Activated CD4-positive, alpha-beta T cell treated with anti-CD3 and anti-CD28 coated beads for 36 hours (primary cell): Measurements from ENCODE around the gene DEFB129. TPM values are rescaled to one million over a fixed set of nuclear protein-coding genes. Genes with fewer than 3 reads are reported as not detected.
"Not testable (repeated sequence)": the region's sequence is repeated elsewhere in the genome, so short reads cannot be mapped to it uniquely, and the experiment has no call there.

Experiments
- ATAC-seq: fragments of 200-7000 bp; cut with Tn5 transposase; one replicate; pipeline ENCODE4 v1.10.0; 2021; ENCODE audit warnings: mild to moderate bottlenecking, moderate library complexity
- CTCF ChIA-PET: fragments of 350-600 bp; sonication (Branson Sonifier 250); formaldehyde crosslinking; loops from one replicate; lab custom pipeline; 2021; ENCODE audit warnings: antibody characterized with exemption; lab: Charles Lee
- POLR2A ChIA-PET: fragments of 350-600 bp; sonication (Branson Sonifier 250); formaldehyde crosslinking; loops from one replicate; lab custom pipeline; 2021; ENCODE audit warnings: antibody characterized with exemption, inconsistent platforms; lab: Charles Lee
- DNase-seq: peaks from one replicate; pipeline ENCODE4 v3.0.0-alpha.2; 2020
- H3K27ac Mint-ChIP-seq: one replicate; pipeline ENCODE4 v1.8.0; 2021; ENCODE audit warnings: mixed read lengths
- H3K27me3 Mint-ChIP-seq: one replicate; pipeline ENCODE4 v1.8.0; 2021; ENCODE audit warnings: mixed read lengths
- H3K36me3 Mint-ChIP-seq: one replicate; pipeline ENCODE4 v1.8.0; 2021; ENCODE audit warnings: low read depth, mixed read lengths
- H3K4me1 Mint-ChIP-seq: one replicate; pipeline ENCODE4 v1.8.0; 2021; ENCODE audit warnings: mixed read lengths
- H3K4me3 Mint-ChIP-seq: one replicate; pipeline ENCODE4 v1.8.0; 2021; ENCODE audit warnings: mild to moderate bottlenecking, moderate library complexity, mixed read lengths
- H3K9me3 Mint-ChIP-seq: one replicate; pipeline ENCODE4 v1.8.0; 2021; ENCODE audit warnings: low read depth, mixed read lengths
- intact Hi-C, 2 experiments: fragments of 100-400 bp; cut with DNase I in 1 of 2; cut with micrococcal nuclease in 1 of 2; formaldehyde crosslinking; loops; one replicate each; pipeline versions ENCODE4 v1.14.2 to v1.15.1; 2022 to 2024; cut with DNase I, micrococcal nuclease
- total RNA-seq, 2 experiments: library from RNA; stranded (reverse); gene quantifications; one replicate each; pipeline ENCODE4 v1.2.3, GENCODE V29; 2021

DEFB129 gene
- total RNA-seq, result not detected

GRCh38 chr20:226958-227357, at the start of gene DEFB129:
TSS of gene DEFB129 (plus strand) at chr20:227258. CDS start at chr20:227289, 31 bp downstream.
- Mint-ChIP-seq H3K4me1 (peaks cover 19% of the 10 kb centered on the region), H3K4me3 (no peak within 1 kb of the TSS), H3K27ac (no peak within 1 kb of the TSS), H3K27me3 (no peaks in the 10 kb centered on the region), H3K9me3 (peaks cover 2% of the 10 kb centered on the region), H3K36me3 (no peaks in the 10 kb centered on the region)
- DNase-seq (no peak), ATAC-seq (no peak)
- ChIA-PET POLR2A (no interaction called here), CTCF (interaction anchor here (1.2 kb wide), 2 partner anchors 10 to 40 kb away, joined by 3 to 4 read pairs; no protein-coding TSS in a partner anchor)
- intact Hi-C loops, result no loop called here

GRCh38 chr20:184288-184687, 42.8 kb upstream of the DEFB129 start:
- Mint-ChIP-seq H3K4me3 (no peak overlapping the region), H3K27ac (no peak overlapping the region), H3K27me3 (peaks cover 35% of the 10 kb centered on the region), H3K9me3 (peaks cover 12% of the 10 kb centered on the region), H3K4me1 (no peaks in the 10 kb centered on the region), H3K36me3 (no peaks in the 10 kb centered on the region)
- ATAC-seq, result no peak
- ChIA-PET CTCF (no interaction called here), POLR2A (no interaction called here)
- DNase-seq, result no peak
- intact Hi-C loops, result no loop called here

GRCh38 chr20:187733-188132, 39.3 kb upstream of the DEFB129 start:
- ChIA-PET POLR2A (no interaction called here), CTCF (no interaction called here)
- H3K4me3 Mint-ChIP-seq, result no peak overlapping the region
- H3K27me3 Mint-ChIP-seq, result peaks cover 30% of the 10 kb centered on the region
- peaks cover 12% of the 10 kb centered on the region for H3K9me3 Mint-ChIP-seq
- intact Hi-C loops, result no loop called here
- H3K27ac Mint-ChIP-seq, result no peak overlapping the region
- no peaks in the 10 kb centered on the region for H3K4me1 Mint-ChIP-seq
- no peaks in the 10 kb centered on the region for H3K36me3 Mint-ChIP-seq
- ATAC-seq (no peak), DNase-seq (no peak)

GRCh38 chr20:189611-190010, 37.4 kb upstream of the DEFB129 start, which contains the start of gene DEFB128:
TSS of gene DEFB128 (minus strand) at chr20:189711. CDS start at chr20:189623, 88 bp downstream.
- ChIA-PET CTCF (no interaction called here), POLR2A (no interaction called here)
- intact Hi-C loops, result no loop called here
- ATAC-seq (no peak), DNase-seq (no peak)
- H3K27ac Mint-ChIP-seq, result no peak within 1 kb of the TSS
- H3K4me1 Mint-ChIP-seq, result no peaks in the 10 kb centered on the region
- no peaks in the 10 kb centered on the region for H3K36me3 Mint-ChIP-seq
- H3K27me3 Mint-ChIP-seq, result peaks cover 23% of the 10 kb centered on the region
- H3K9me3 Mint-ChIP-seq, result peaks cover 5% of the 10 kb centered on the region
- H3K4me3 Mint-ChIP-seq, result no peak within 1 kb of the TSS

- no peak for ATAC-seq
- no peak overlapping the region for H3K4me3 Mint-ChIP-seq
- H3K27me3 Mint-ChIP-seq, result peaks cover 10% of the 10 kb centered on the region
- H3K27ac Mint-ChIP-seq, result no peak overlapping the region
- intact Hi-C loops, result no loop called here
- no peaks in the 10 kb centered on the region for H3K36me3 Mint-ChIP-seq
- POLR2A ChIA-PET, result no interaction called here
- no peaks in the 10 kb centered on the region for H3K4me1 Mint-ChIP-seq
- peaks cover 4% of the 10 kb centered on the region for H3K9me3 Mint-ChIP-seq
- CTCF ChIA-PET, result no interaction called here
- DNase-seq, result no peak
Measured at GRCh38 chr20:198225-198624, 28.8 kb upstream of the DEFB129 start.

GRCh38 chr20:199996-200395, 27.1 kb upstream of the DEFB129 start:
- no peak for ATAC-seq
- no peaks in the 10 kb centered on the region for H3K36me3 Mint-ChIP-seq
- no peak overlapping the region for H3K27ac Mint-ChIP-seq
- DNase-seq, result no peak
- ChIA-PET CTCF (interaction anchor here (0.6 to 0.8 kb wide), 2 partner anchors 14 to 134 kb away, joined by 3 to 4 read pairs; no protein-coding TSS in a partner anchor), POLR2A (no interaction called here)
- H3K27me3 Mint-ChIP-seq, result peaks cover 13% of the 10 kb centered on the region
- intact Hi-C loops, result no loop called here
- no peaks in the 10 kb centered on the region for H3K4me1 Mint-ChIP-seq
- peaks cover 4% of the 10 kb centered on the region for H3K9me3 Mint-ChIP-seq
- no peak overlapping the region for H3K4me3 Mint-ChIP-seq

- H3K4me1 Mint-ChIP-seq, intact Hi-C loops, CTCF ChIA-PET, H3K27me3 Mint-ChIP-seq, H3K27ac Mint-ChIP-seq, DNase-seq, H3K4me3 Mint-ChIP-seq, H3K9me3 Mint-ChIP-seq, POLR2A ChIA-PET, ATAC-seq, H3K36me3 Mint-ChIP-seq: not testable (repeated sequence)
Measured at GRCh38 chr20:203630-204029, 23.4 kb upstream of the DEFB129 start.

- H3K27ac Mint-ChIP-seq, result no peak overlapping the region
- POLR2A ChIA-PET, result no interaction called here
- H3K4me1 Mint-ChIP-seq, result no peaks in the 10 kb centered on the region
- peak; percentile 99 for ATAC-seq
- no peak overlapping the region for H3K4me3 Mint-ChIP-seq
- CTCF ChIA-PET, result interaction anchor here (0.7 to 2.7 kb wide), 3 partner anchors 56 to 120 kb away, joined by 3 to 29 read pairs (median 3); no protein-coding TSS in a partner anchor
- no peaks in the 10 kb centered on the region for H3K9me3 Mint-ChIP-seq
- peaks cover 6% of the 10 kb centered on the region for H3K27me3 Mint-ChIP-seq
- no peaks in the 10 kb centered on the region for H3K36me3 Mint-ChIP-seq
- intact Hi-C loops, result loop anchor here (1.0 to 5.0 kb wide), 3 partner anchors 58 to 121 kb away; partner anchors contain the start of gene SOX12 (in 1 of the 2)
- peak; percentile 26 for DNase-seq
Measured at GRCh38 chr20:208942-209566, 18.0 kb upstream of the DEFB129 start.

- Mint-ChIP-seq H3K27ac (no peak overlapping the region), H3K27me3 (peaks cover 4% of the 10 kb centered on the region), H3K4me1 (no peaks in the 10 kb centered on the region), H3K9me3 (no peaks in the 10 kb centered on the region), H3K36me3 (no peaks in the 10 kb centered on the region), H3K4me3 (no peak overlapping the region)
- DNase-seq (no peak), ATAC-seq (no peak)
- intact Hi-C loops, result no loop called here
- ChIA-PET POLR2A (interaction anchor here (1.2 kb wide), 1 partner anchor 131 kb away, joined by 3 read pairs; no protein-coding TSS in a partner anchor), CTCF (interaction anchor here (0.6 to 3.1 kb wide), 5 partner anchors 14 to 120 kb away, joined by 3 to 22 read pairs (median 3); no protein-coding TSS in a partner anchor)
Measured at GRCh38 chr20:210809-211502, 16.1 kb upstream of the DEFB129 start.

- intact Hi-C loops, result no loop called here
- Mint-ChIP-seq H3K27ac (no peak overlapping the region), H3K4me3 (no peak overlapping the region), H3K27me3 (peaks cover 8% of the 10 kb centered on the region), H3K4me1 (no peaks in the 10 kb centered on the region), H3K9me3 (no peaks in the 10 kb centered on the region), H3K36me3 (no peaks in the 10 kb centered on the region)
- POLR2A ChIA-PET, result no interaction called here
- ATAC-seq (no peak), DNase-seq (no peak)
- CTCF ChIA-PET, result interaction anchor here (0.5 to 2.9 kb wide), 4 partner anchors 15 to 52 kb away, joined by 3 to 19 read pairs (median 4); no protein-coding TSS in a partner anchor
Measured at GRCh38 chr20:214383-214782, 12.7 kb upstream of the DEFB129 start.

- ChIA-PET CTCF (interaction anchor here (2.4 to 2.9 kb wide), 2 partner anchors 50 to 114 kb away, joined by 13 to 19 read pairs; no protein-coding TSS in a partner anchor), POLR2A (no interaction called here)
- intact Hi-C loops, result no loop called here
- H3K9me3 Mint-ChIP-seq, result no peaks in the 10 kb centered on the region
- no peaks in the 10 kb centered on the region for H3K4me1 Mint-ChIP-seq
- DNase-seq, result no peak
- peaks cover 12% of the 10 kb centered on the region for H3K27me3 Mint-ChIP-seq
- H3K36me3 Mint-ChIP-seq, result no peaks in the 10 kb centered on the region
- H3K4me3 Mint-ChIP-seq, result no peak overlapping the region
- ATAC-seq, result no peak
- no peak overlapping the region for H3K27ac Mint-ChIP-seq
Measured at GRCh38 chr20:215796-216195, 11.3 kb upstream of the DEFB129 start.
